Measurements from ENCODE around the gene CPD.

The CPD gene

GRCh38 chr17:30382345-30382744 lies 3.6 kb downstream of the CPD start:
- DNase-seq (ENCODE audit: low read depth), result no peak
- no peak overlapping the region for H3K4me3 ChIP-seq (ENCODE audit: low read length)
- TF ChIP-seq CTCF (conservative IDR thresholded peaks at IDR 0.05; ENCODE audit: low read depth, low read length), result no peak

GRCh38 chr17:30388321-30389179 lies 9.8 kb downstream of the CPD start:
- DNase-seq (ENCODE audit: low read depth), result no peak
- H3K4me3 ChIP-seq (ENCODE audit: low read length), result no peak overlapping the region
- no peak for TF ChIP-seq CTCF (conservative IDR thresholded peaks at IDR 0.05; ENCODE audit: low read depth, low read length)

GRCh38 chr17:30389756-30390300 lies 11.1 kb downstream of the CPD start:
- no peak for DNase-seq (ENCODE audit: low read depth)
- H3K4me3 ChIP-seq (ENCODE audit: low read length), result no peak overlapping the region
- TF ChIP-seq CTCF (conservative IDR thresholded peaks at IDR 0.05; ENCODE audit: low read depth, low read length), result no peak

- no peak for TF ChIP-seq CTCF (conservative IDR thresholded peaks at IDR 0.05; ENCODE audit: low read depth, low read length)
- no peak overlapping the region for H3K4me3 ChIP-seq (ENCODE audit: low read length)
- no peak for DNase-seq (ENCODE audit: low read depth)
These were observed 12.8 kb downstream of the CPD start for GRCh38 chr17:30391534-30391933.

- no peak overlapping the region for H3K4me3 ChIP-seq (ENCODE audit: low read length)
- no peak for TF ChIP-seq CTCF (conservative IDR thresholded peaks at IDR 0.05; ENCODE audit: low read depth, low read length)
These were observed 14.8 kb downstream of the CPD start for GRCh38 chr17:30393491-30393890.

GRCh38 chr17:30393911-30394867 lies 15.5 kb downstream of the CPD start:
- no peak overlapping the region for H3K4me3 ChIP-seq (ENCODE audit: low read length)
- TF ChIP-seq CTCF (conservative IDR thresholded peaks at IDR 0.05; ENCODE audit: low read depth, low read length), result no peak
- no peak for DNase-seq (ENCODE audit: low read depth)

More at GRCh38 chr17:30393491-30393890, 14.8 kb downstream of the CPD start:
- DNase-seq (ENCODE audit: low read depth), result no peak

All from retinal pigment epithelial cell (primary cell).